Measurements from ENCODE around the gene KIF1C.
"Not testable (repeated sequence)": the region's sequence is repeated elsewhere in the genome, so short reads cannot be mapped to it uniquely, and the experiment has no call there.

The KIF1C gene

GRCh38 chr17:5002121-5002788 lies 4.5 kb downstream of the KIF1C start:
- no peak for DNase-seq (ENCODE audit: low spot score)

GRCh38 chr17:5003214-5003867 lies 5.6 kb downstream of the KIF1C start:
- no peak for DNase-seq (ENCODE audit: low spot score)

DNA sequence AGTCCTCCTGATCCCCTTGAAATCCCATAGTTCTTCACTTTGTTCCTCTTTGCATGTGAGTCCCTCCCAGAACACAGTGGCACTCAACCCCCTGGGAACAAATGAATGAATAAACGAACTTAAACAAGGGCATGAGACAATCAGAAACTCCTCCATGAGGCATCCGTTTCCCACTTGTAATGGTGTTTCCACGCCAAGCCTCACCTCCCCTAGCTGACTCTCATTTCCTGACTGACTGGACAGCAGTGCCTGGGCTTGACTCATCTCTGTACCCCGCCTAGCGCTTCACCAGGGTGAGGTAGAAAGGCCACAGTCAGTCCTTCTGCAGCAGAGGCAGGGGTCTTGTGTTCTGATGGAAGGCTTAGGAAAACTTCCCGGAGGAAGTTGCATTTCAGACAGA lies 14.2 kb downstream of the KIF1C start:
- DNase-seq (ENCODE audit: low spot score): no peak

DNA sequence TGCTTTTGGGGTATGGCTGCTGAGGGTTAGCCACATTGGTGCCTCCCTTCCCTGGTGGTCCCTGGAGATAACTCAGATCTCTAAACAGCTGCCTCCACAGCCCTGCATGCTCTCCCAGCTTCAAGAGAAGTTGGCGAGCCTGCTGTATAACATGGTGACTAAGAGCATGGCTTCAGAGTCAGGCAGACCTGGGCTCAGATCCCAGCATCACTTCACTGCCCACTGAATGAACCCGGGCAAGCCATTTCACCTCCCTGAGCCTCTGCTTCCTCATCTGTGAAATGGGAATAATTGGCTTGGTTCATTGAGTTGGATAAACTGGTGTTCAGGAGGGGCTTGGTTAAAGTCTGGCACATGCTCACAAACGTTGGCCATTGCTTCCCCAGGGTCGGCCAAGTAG lies 16.6 kb downstream of the KIF1C start:
- no peak for DNase-seq (ENCODE audit: low spot score)

GRCh38 chr17:5019475-5019956 lies 21.8 kb downstream of the KIF1C start:
- no peak for DNase-seq (ENCODE audit: low spot score)

- DNase-seq (ENCODE audit: low spot score): no peak
Measured at GRCh38 chr17:5020502-5021023, 22.8 kb downstream of the KIF1C start.

DNA sequence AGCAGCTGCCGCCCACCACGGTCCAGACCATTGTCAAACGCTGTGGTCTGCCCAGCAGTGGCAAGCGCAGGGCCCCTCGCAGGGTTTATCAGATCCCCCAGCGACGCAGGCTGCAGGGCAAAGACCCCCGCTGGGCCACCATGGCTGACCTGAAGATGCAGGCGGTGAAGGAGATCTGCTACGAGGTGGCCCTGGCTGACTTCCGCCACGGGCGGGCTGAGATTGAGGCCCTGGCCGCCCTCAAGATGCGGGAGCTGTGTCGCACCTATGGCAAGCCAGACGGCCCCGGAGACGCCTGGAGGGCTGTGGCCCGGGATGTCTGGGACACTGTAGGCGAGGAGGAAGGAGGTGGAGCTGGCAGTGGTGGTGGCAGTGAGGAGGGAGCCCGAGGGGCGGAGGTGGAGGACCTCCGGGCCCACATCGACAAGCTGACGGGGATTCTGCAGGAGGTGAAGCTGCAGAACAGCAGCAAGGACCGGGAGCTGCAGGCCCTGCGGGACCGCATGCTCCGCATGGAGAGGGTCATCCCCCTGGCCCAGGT lies 24.5 kb downstream of the KIF1C start:
- DNase-seq (ENCODE audit: low spot score): no peak

- DNase-seq (ENCODE audit: low spot score): no peak
Measured at GRCh38 chr17:5023588-5024147, 25.9 kb downstream of the KIF1C start.

GRCh38 chr17:5024604-5025003 lies 26.9 kb downstream of the KIF1C start:
- no peak for DNase-seq (ENCODE audit: low spot score)

GRCh38 chr17:5027299-5027698 lies 29.5 kb downstream of the KIF1C start:
- DNase-seq (ENCODE audit: low spot score): no peak

GRCh38 chr17:5027916-5028315 lies 30.2 kb downstream of the KIF1C start:
- DNase-seq (ENCODE audit: low spot score): peak; percentile 16

DNA sequence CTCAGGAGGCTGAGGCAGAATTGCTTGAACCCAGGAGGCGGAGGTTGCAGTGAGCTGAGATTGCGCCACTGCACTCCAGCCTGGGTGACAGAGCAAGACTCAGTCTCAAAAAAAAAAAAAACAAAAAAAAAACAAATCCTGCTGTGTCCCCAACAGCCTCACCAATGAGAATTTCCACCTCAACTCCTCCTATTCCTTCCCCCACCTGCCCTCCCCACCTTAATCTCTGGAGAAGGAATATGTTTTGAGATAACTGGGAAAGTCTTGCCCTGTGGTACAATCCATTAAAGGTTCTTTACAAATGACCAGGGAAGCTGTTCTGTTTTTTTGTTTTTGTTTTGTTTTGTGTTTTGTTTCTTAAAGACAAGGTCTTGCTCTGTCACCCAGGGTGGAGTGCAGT lies 32.4 kb downstream of the KIF1C start:
- DNase-seq (ENCODE audit: low spot score): not testable (repeated sequence)

DNA sequence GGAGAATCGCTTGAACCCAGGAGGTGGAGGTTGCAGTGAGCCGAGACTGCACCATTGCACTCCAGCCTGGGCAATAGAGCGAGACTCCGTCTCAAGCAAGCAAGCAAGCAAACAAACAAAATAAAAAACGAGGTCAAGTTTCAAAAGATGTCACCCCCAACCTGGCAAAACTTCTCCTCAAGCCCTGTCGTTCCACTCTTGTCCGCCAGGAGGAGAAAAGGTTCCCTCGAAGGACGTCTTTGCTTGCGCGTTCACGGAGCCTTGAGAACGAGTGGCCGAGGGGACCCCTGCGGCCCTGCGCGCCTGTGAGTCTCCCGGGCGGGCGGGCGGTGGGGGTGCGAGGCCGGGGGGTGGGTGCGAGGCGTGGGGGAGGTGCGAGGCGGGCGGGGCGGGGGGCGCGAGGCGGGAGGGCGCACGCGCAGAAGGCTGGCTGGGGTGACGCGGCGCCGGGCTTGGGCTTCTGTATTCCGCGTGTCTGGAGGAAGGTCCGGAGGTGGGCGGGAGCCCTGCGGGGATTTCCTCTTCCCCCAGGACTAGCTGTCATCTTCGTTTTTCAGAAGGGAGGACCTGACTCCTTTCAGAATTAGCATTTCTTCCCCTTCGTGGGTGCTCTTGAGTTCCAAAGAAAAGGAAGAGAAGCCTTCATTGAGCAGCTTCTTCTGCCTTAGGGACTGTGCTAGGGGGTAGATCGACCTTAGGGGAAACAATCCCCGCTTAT lies 33.8 kb downstream of the KIF1C start:
- peak; percentile 73 for DNase-seq (ENCODE audit: low spot score)

GRCh38 chr17:5032865-5033264 lies 35.1 kb downstream of the KIF1C start:
- DNase-seq (ENCODE audit: low spot score): no peak

DNA sequence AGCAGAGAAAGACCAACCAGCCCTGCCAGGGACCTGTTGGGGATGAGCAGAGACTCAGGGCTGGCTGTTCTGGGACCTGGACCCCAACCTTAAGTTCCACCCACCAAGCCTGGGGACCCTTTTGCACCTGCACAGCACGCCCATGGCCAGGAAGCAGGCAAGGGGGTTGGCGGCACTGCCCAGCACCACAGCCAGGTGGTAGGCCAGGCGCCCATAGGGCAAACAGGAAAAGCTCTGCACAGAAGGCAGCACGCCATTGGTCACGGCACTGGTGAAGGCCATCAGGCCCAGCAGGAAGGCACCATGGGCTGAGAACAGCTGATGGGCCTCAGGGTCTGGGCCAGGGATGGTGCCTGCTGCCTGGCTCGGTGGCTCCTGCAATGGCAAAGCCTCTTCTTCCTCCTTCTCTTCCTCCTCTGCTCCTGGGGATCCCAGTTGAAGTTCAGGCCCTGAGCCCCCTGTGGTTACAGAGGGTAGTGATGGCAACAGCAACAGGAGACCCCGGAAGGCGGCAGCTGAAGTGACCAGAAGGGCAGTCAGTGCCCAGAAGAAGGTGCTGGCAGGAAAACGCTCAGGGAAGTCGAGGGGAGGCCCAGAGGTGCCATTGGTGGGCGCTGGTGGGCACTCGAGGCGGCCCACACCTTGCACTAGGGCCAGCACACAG lies 35.7 kb downstream of the KIF1C start:
- no peak for DNase-seq (ENCODE audit: low spot score)

GRCh38 chr17:5034063-5034462 lies 36.3 kb downstream of the KIF1C start:
- no peak for DNase-seq (ENCODE audit: low spot score)

DNA sequence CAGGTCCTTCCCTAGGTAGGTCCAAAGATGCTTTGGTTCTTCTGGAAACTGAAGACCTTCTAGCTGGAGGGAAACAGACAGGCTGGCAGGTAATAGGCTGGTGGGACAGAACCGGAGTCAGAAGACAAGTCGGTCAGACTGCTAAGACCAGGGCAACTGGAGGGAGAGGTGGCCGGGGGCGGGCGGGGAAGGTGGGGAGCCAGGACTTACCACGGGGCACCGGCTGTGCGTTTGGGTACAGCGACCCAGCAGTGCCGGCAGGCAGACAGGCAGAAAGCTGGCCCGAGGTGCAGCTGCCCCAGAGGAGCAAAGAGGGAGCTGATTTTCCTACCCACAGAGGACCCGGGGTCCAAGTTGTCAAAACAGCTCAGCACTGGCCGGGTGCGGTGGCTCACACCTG lies 36.9 kb downstream of the KIF1C start:
- no peak for DNase-seq (ENCODE audit: low spot score)

DNA sequence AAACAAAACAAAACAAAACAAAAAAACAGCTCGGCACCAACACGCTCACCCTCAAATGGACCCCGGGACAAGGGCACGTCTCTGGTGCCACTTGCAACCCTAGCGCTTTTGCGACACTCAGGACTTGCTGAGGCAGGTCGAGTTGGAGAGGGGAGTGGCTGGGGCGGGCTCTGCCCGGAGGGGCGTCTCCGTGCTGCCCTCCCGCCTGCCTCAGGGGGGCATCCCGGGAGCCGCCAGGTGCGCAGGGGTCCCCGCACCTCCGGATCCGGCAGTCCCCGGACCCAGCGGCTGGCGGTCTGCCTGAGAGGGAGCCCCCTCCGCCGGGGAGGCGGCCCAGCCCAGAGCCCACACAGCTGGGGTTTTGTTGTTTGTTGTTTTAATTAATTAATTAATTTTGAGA lies 37.6 kb downstream of the KIF1C start, which contains the start of gene SLC52A1:
Gene SLC52A1 (minus strand): TSS at position 112 of the 400 bp plus-strand sequence. CDS start 820 bp downstream, outside the sequence.
- no peak for DNase-seq (ENCODE audit: low spot score)

DNA sequence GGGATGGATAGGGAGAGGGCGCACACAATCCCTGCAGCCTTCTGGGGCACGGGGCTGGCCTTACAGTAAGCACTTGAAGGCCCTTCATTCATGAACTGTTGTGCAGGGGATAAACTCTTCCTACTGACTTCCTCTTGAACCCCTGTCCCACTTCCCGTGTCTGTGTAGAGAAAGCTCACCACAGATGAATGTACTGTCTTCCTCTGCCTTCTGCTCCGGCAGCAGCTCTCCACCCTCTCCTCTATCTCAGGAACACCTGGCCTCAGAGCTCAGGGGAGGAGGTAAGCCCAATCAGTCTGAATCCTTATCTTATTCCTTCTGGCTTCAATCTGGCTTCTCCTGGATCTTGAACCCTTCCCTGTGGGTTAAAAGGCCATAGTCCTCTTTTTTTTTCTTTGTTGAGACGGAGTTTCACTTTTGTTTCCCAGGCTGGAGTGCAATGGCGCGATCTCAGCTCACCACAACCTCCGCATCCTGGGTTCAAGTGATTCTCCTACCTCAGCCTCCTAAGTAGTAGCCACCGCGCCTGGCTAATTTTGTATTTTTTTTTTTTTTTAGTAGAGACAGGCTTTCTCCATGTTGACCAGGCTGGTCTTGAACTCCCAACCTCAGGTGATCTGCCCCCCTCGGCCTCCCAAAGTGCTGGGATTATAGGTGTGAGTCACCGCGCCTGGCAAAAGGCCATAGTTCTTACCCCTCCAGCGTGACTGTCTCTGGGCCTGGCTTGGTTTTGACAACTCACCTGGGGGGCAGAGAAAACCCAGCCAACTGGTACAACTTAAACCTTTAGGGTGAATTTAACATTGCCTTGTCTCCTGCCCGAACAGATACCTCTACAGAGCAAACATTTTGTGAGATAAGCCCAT lies 44.6 kb downstream of the KIF1C start:
- no peak for DNase-seq (ENCODE audit: low spot score)

GRCh38 chr17:5043524-5043923 lies 45.8 kb downstream of the KIF1C start:
- no peak for DNase-seq (ENCODE audit: low spot score)

- DNase-seq (ENCODE audit: low spot score): no peak
Measured at GRCh38 chr17:5044630-5045029, 46.9 kb downstream of the KIF1C start.

All from pons (tissue), 1 donor.